ENCODE measurements around the gene TNK2. TPM values are rescaled to one million over a fixed set of nuclear protein-coding genes. Genes with fewer than 3 reads are reported as not detected.

TNK2 gene
- total and polyA plus RNA-seq, 2 of the 13 experiments (the other 11 are each of a cell fraction or from before 2014, with no cell fraction given): 4.6 to 5.8 TPM

- TF ChIP-seq, protein P1, sequence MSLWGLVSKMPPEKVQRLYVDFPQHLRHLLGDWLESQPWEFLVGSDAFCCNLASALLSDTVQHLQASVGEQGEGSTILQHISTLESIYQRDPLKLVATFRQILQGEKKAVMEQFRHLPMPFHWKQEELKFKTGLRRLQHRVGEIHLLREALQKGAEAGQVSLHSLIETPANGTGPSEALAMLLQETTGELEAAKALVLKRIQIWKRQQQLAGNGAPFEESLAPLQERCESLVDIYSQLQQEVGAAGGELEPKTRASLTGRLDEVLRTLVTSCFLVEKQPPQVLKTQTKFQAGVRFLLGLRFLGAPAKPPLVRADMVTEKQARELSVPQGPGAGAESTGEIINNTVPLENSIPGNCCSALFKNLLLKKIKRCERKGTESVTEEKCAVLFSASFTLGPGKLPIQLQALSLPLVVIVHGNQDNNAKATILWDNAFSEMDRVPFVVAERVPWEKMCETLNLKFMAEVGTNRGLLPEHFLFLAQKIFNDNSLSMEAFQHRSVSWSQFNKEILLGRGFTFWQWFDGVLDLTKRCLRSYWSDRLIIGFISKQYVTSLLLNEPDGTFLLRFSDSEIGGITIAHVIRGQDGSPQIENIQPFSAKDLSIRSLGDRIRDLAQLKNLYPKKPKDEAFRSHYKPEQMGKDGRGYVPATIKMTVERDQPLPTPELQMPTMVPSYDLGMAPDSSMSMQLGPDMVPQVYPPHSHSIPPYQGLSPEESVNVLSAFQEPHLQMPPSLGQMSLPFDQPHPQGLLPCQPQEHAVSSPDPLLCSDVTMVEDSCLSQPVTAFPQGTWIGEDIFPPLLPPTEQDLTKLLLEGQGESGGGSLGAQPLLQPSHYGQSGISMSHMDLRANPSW (CRISPR knock-in tag; IDR thresholded peaks at IDR 0.05; ENCODE audit: borderline replicate concordance): no peak
- no peak for TF ChIP-seq ZNF850 (CRISPR knock-in tag; conservative IDR thresholded peaks at IDR 0.05)
- TF ChIP-seq, protein P2, sequence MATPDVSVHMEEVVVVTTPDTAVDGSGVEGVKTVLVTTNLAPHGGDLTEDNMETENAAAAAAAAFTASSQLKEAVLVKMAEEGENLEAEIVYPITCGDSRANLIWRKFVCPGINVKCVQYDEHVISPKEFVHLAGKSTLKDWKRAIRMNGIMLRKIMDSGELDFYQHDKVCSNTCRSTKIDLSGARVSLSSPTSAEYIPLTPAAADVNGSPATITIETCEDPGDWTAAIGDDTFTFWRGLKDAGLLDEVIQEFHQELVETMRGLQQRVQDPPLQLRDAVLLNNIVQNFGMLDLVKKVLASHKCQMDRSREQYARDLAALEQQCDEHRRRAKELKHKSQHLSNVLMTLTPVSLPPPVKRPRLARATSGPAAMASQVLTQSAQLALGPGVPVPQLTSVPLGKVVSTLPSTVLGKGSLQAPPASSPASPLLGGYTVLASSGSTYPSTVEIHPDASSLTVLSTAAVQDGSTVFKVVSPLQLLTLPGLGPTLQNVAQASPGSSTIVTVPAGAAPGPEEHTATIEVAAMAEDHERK (CRISPR knock-in tag; IDR thresholded peaks at IDR 0.05; ENCODE audit: low read depth): no peak
- TF ChIP-seq, protein P3, sequence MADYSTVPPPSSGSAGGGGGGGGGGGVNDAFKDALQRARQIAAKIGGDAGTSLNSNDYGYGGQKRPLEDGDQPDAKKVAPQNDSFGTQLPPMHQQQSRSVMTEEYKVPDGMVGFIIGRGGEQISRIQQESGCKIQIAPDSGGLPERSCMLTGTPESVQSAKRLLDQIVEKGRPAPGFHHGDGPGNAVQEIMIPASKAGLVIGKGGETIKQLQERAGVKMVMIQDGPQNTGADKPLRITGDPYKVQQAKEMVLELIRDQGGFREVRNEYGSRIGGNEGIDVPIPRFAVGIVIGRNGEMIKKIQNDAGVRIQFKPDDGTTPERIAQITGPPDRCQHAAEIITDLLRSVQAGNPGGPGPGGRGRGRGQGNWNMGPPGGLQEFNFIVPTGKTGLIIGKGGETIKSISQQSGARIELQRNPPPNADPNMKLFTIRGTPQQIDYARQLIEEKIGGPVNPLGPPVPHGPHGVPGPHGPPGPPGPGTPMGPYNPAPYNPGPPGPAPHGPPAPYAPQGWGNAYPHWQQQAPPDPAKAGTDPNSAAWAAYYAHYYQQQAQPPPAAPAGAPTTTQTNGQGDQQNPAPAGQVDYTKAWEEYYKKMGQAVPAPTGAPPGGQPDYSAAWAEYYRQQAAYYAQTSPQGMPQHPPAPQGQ (CRISPR knock-in tag; IDR thresholded peaks at IDR 0.05; ENCODE audit: borderline replicate concordance): no peak
- no peak for TF ChIP-seq CBFB (CRISPR knock-in tag; IDR thresholded peaks at IDR 0.05)
- TF ChIP-seq HIVEP1 (CRISPR knock-in tag; IDR thresholded peaks at IDR 0.05): no peak
- TF ChIP-seq HOXA7 (CRISPR knock-in tag; IDR thresholded peaks at IDR 0.05): no peak
- TF ChIP-seq CC2D1A (CRISPR knock-in tag; IDR thresholded peaks at IDR 0.05): no peak
- TF ChIP-seq ZNF678 (CRISPR knock-in tag; IDR thresholded peaks at IDR 0.05): no peak
- TF ChIP-seq GATAD1 (CRISPR knock-in tag; IDR thresholded peaks at IDR 0.05): no peak
These were observed 13.1 kb downstream of the TNK2 start (continued) for GRCh38 chr3:195895078-195895860.
